ENCODE data around the gene UGT1A3.

Gene UGT1A3

GRCh38 chr2:233795735-233796171 lies 66.9 kb downstream of the UGT1A3 start:
- no peak for DNase-seq (ENCODE audit: low spot score)

DNA sequence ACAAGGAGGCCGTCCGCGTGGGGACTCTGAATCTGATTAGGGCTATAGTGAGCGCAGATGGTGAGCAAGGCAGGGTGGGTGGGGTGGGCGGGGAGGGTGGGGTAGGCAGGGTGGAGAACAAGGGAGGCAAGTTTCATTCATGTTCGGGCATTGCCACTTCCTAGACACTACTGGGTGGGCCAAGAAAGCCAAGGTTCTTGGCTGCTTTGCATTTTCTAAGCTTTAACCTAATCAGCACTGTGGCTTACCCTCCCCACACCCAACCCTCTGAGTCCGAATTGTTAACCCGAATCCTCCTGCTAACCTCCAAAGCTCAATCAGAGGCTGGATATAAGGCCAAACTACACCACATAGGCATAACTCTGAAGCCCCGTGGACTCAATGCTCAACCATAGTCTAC lies 67.4 kb downstream of the UGT1A3 start:
- no peak for DNase-seq (ENCODE audit: low spot score)

DNA sequence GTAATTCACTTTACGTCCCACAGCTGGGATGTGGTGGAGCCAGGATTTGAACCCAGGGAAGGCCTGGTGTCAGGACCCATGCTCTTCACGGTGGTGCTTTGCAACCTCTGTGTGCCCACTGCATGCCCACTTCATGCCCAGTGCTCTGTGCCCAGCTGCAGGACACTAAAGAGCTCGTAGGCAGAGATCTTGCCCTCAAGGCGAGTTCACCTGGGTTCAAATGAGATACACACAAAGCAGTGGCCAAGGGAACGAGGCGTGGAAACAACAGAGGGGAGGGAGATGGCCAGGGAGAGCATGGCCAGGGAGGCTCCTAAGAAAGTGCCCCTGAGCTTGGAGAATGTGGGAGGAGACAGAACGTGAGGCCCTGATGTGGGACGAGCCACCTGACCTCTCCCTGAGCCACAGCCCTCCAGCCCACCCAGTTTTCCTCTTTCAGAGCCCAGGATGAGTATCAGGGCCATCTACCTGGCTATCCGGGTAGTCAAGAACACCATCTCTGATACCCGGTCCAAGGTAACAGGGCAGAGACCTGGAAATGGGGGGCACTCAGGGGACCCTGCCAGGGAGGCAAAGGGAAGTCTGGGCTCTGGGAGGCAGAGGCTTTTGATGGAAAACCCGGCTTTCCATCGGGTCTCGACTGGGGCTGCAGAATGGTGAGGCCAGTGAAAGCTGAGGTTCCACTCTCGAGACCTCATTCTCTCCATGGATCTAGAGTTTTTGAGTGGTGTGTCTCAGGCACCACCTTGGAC lies 69.7 kb downstream of the UGT1A3 start:
- no peak for DNase-seq (ENCODE audit: low spot score)

- no peak for DNase-seq (ENCODE audit: low spot score)
These were observed 70.3 kb downstream of the UGT1A3 start for GRCh38 chr2:233799087-233799665.

- DNase-seq (ENCODE audit: low spot score), result no peak
These were observed 70.9 kb downstream of the UGT1A3 start for GRCh38 chr2:233799716-233800115.

DNA sequence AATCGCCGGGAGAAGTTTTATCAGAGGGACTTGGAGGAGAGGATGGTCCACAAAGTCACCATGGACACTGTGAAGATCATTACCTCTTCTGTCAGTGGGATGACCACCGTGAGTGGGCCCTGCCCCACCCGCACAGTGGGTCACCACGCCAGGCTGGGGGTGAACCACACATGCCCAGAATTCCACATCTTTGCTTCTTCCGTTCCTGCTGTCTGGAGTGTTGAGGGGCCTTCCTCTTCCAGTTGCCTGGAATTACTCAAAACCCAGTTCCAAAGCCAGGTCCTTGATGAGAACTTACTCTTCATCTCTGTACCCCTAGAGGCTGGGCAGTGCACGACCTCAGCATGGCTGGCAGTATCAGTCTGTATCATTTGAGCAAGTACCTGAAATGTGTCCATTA lies 71.4 kb downstream of the UGT1A3 start:
- DNase-seq (ENCODE audit: low spot score), result no peak

DNA sequence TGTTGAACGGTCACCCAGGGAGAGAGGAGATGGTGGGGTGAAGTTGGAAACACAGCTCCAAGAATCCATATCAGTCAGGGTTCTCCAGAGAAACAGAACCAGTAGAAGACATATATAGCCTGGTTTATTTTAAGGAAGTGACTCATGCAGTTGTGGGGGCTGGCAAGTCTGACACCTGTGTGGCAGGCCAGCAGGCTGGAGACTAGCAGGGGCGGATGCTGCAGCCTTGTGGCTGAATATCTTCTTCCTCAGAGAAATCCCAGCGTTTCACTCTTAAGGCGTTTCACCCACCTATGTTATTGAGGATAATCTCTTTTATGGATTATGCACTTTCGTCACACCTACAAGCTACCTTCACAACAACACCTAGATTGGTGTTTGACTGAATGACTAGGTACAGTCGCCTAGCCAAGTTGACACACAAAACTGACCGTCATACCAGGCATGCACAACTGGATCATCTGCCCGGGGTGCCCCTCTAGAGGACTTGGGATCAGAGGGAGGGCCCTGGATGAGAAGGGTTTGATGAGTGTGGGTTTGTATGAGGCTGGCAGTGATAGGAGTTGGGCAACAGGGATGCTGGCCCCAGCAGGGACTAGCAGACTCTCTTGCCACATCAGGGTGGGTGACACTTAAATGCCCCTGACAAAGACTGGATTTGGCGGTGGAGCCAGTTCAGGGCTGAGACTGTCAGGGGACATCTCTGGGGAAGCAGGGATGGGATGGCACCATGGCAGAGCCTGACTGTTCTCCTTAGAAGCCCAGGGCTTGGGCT lies 72.7 kb downstream of the UGT1A3 start:
- no peak for DNase-seq (ENCODE audit: low spot score)

GRCh38 chr2:233802132-233802815 lies 73.4 kb downstream of the UGT1A3 start:
- DNase-seq (ENCODE audit: low spot score), result no peak

DNA sequence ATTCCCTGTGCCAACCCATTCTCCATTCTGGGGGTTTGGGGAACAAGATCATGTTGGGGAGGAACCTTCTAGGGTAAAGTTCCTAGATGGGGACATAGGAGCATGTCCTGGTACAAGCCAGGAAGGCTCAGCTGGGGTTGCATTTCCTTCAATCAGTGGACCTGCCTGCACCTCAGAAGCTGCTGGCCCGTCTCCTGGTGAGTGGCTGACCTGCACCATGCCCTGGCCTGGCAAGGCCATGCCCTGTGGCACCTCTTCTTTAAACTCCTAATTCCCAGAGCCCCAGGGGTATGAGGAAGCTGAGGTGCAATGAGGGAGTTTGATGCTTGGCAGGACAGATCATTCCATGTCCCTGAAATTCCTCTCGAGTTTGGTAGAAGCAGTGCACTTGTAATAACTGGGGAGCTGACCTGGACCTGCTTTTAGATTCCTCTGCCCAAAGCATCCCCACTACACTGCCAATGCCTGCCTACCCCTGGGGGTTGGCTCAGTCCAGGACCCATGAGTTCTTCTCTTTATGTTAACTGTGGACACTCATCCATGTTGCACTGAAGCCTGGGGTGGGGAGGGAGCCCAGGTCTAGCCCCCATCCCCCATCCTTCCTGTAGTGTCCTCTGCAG lies 74.6 kb downstream of the UGT1A3 start:
- DNase-seq (ENCODE audit: low spot score), result no peak

GRCh38 chr2:233803994-233804393 lies 75.2 kb downstream of the UGT1A3 start:
- no peak for DNase-seq (ENCODE audit: low spot score)

- no peak for DNase-seq (ENCODE audit: low spot score)
These were observed 78.5 kb downstream of the UGT1A3 start for GRCh38 chr2:233807215-233807865.

DNA sequence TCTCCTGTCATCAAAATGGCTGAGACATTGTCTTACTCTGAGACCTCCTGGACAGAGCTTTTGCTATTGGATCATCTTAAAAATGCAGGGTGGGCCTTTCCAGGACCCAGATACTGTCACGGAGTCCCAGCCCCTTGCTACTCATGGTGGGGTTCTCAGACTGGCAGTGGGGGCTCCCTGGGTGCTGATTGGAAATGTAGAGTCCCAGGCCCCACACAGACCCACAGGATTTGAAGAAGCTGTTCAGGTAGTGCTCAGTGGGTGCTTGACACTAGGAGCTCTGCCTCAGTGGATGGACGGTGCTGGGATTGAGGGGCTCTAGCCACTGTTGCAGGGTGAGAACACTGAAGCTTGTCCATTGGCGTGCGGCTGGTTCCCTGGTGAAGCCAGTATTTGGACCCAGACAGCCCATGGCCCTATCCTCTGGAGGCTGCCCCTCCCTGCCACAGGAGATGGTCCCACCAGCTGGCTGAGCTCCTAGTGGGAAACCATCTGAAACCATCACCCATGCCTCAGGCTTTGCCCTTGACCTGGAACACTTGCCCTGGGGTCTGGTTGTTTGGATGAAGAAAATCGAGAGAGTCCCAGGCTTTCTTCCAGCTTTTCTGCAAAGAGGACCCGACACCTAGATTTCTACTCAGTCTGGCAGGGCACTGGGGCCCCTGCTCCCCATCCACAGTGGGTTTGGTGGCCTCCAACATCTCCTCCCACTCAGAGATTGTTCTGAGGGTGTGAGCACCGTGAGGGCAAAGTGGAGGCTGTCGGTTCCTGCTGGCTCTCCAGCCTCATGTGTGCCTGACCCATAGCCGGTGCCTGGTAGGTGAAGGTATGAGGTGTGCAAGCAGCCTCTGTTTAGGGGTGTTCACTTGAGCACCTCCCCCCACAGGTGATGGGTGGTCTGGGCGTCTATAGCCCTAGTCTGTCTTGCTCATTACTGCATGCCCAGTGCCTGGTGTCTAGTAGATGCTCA lies 79.4 kb downstream of the UGT1A3 start:
- no peak for DNase-seq (ENCODE audit: low spot score)

DNA sequence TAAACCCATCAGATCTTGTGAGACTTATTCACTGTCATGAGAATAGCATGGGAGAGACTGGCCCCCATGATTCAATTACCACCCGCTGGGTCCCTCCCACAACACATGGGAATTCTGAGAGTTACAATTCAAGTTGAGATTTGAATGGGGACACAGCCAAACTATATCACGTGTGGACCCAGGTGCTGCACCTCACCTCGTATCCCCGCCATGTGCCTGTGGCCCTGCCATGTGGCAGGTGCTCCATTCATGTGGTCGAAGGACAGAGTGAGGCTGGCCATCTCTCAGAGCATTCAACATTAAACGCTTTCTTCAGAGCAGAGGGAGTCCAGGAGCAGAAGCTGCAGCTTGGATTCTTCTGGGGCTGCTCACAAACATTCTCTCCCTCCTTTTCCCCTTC lies 81.5 kb downstream of the UGT1A3 start:
- no peak for DNase-seq (ENCODE audit: low spot score)

DNA sequence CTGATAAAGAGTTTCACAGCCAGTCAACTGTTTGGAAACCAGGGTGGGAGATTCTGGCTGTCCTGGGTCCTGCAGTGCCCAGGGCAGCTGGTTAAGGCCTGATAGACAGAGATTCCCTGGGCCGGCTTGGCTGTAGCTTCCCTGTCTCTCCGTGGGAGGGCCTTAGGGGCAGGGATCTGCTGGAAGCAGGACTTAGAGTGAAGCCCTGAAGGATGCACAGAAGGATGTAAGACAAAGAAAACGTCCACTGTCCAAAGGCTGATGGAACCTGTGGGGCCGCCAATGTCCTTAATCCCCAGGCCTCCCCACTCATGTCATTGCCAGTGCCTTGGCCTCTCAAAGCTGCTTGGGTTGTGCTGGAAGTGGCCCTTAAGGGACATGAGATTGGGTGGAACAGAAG lies 82.2 kb downstream of the UGT1A3 start:
- no peak for DNase-seq (ENCODE audit: low spot score)

DNA sequence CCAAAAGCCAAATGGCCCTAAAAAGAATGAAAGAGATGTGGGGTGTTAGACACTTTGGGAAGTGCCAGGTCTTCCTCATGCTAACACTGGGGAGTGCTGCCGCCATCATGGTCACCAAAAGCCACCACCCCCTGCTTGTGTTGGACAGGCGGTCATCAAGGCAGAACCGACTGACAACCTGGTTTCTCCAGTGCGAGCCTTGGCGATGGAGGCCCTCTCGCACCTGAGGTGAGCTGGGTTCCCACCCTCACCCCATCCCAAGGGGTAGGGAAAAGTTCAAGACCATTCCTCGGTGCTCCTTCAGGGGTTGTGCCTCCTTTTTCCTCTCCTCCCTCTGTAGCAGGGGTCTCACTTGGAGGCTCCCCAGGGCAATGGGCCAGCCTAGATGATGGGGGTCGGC lies 82.9 kb downstream of the UGT1A3 start:
- DNase-seq (ENCODE audit: low spot score), result no peak

DNA sequence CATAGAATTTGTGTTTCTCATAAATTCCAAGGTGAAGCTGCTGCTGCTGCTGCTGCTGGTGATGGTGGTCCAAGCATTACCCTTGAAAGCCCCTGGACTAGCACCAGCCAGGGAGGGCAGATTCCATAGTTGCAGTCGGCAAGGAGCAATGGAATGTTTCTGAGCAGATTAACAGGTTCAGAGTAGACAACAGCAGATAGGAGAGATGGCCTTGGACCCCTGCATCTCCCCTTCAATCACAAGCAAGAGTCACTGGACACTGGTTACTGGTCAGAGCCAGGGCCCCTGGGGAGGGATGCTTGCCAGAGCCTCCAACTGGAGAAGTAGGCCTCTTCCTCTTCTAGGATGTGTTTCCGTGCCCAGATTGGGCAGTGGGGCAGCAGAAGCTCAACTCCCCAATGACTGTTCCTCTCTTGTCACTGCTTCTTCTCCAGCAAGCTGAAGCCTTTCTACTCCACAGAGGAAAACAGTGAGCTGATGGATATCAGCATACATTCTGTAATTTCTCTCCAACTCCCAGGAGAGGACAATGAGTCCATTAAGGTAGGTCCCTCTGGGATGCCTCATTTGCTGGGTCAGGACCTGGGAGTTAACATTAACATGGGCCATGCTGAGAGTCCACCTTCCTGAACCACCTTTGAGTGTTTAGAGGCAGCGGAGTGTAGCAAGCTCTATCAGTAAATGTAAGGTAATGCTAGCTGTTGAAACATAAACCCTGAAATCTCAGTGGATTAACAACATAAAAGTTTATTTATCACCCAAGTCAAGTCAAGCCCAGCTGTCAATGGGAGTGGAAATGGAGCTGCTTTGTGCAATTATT lies 84.6 kb downstream of the UGT1A3 start:
- DNase-seq (ENCODE audit: low spot score), result no peak

GRCh38 chr2:233814056-233814835 lies 85.4 kb downstream of the UGT1A3 start:
- no peak for DNase-seq (ENCODE audit: low spot score)

DNA sequence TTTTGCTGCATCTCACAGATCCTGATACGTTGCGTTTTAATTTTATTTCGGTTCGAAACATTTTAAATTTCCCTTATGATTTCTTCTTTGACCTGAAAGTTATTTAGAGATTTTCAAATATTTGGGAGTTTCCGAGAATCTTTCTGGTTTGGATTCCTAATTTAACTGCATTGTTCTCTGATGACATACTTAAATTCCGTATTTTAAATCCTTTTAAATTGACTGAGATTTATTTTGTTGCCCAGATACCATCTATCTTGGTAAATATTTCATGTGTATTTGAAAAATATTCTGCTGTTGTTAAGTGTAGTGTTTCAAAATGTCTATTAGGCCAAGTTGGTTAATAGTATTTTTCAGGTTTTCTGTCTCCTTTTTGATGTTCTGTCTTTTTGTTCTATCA lies 87.0 kb downstream of the UGT1A3 start:
- DNase-seq (ENCODE audit: low spot score), result no peak

DNA sequence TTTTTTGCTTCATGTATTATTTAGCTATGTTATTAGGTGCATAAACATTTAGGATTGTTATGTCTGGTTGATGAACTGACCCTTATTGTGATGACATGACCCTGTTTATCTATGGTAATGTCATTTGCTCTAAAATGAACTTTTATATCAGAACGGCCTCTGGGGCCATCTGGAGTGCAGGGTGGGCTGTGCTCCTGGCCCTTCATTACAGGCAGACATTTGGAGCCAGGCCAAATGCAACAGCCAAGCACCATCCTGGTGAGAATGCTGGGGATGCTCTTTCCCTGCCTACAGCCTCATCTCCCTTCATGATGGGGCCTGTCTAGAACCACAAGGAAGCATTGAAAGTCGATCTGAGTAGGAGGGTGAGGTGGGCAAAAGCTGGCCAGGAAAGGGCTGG lies 87.5 kb downstream of the UGT1A3 start:
- no peak for DNase-seq (ENCODE audit: low spot score)
